A673 (cell line): ENCODE results near the gene DDIAS. TPM values are rescaled to one million over a fixed set of nuclear protein-coding genes. Genes with fewer than 3 reads are reported as not detected.
"Not testable (repeated sequence)": the region's sequence is repeated elsewhere in the genome, so short reads cannot be mapped to it uniquely, and the experiment has no call there.

ENCODE experiments used
- BruUV-seq: library from RNA; stranded (reverse); fragments of 400-500 nt; replicated peaks from 2 replicates; lab custom pipeline; 2021; lab: Mats Ljungman, UMichigan
- CTCF ChIA-PET: fragments of 300-600 bp; sonication (Branson Sonifier 250); formaldehyde crosslinking; loops from one replicate; lab custom pipeline; 2022; ENCODE audit warnings: antibody characterized with exemption; lab: Charles Lee
- POLR2A ChIA-PET: fragments of 300-600 bp; sonication (Branson Sonifier 250); formaldehyde crosslinking; loops from one replicate; lab custom pipeline; 2022; ENCODE audit warnings: antibody characterized with exemption; ENCODE audit not compliant: low non-redundant PET; lab: Charles Lee
- DNase-seq: peaks from one replicate; pipeline ENCODE4 v3.0.0-alpha.2; 2015; ENCODE audit warnings: low spot score
- H3K27ac ChIP-seq: fragments of 200-600 bp; sonication (generic); 2 replicates; pipeline ENCODE4 v1.5.1; 2016; ENCODE audit warnings: mixed run types, low read depth, mild to moderate bottlenecking, mixed read lengths, antibody characterized with exemption, low read length; ENCODE audit not compliant: poor library complexity, severe bottlenecking
- H3K27me3 ChIP-seq: fragments of 200-600 bp; sonication (generic); replicated peaks from 2 replicates; pipeline ENCODE4 v1.6.1; 2017; ENCODE audit warnings: mixed run types, low read depth, mild to moderate bottlenecking, mixed read lengths, antibody characterized with exemption, low read length; ENCODE audit not compliant: insufficient read depth, poor library complexity
- H3K36me3 ChIP-seq: fragments of 200-600 bp; sonication (generic); 2 replicates; pipeline ENCODE4 v1.6.1; 2016; ENCODE audit warnings: mixed run types, mild to moderate bottlenecking, mixed read lengths, antibody characterized with exemption, low read length; ENCODE audit not compliant: insufficient read depth, poor library complexity, severe bottlenecking
- H3K4me1 ChIP-seq: fragments of 200-600 bp; sonication (generic); 2 replicates; pipeline ENCODE4 v1.6.1; 2017; ENCODE audit warnings: mixed run types, mild to moderate bottlenecking, mixed read lengths, antibody characterized with exemption, low read length; ENCODE audit not compliant: insufficient read depth, poor library complexity, severe bottlenecking
- H3K4me3 ChIP-seq: fragments of 200-600 bp; sonication (generic); 2 replicates; pipeline ENCODE4 v1.5.1; 2016; ENCODE audit warnings: low read depth, mixed run types, mild to moderate bottlenecking, mixed read lengths, low read length; ENCODE audit not compliant: poor library complexity, severe bottlenecking
- H3K9me3 ChIP-seq: fragments of 200-600 bp; sonication (generic); 2 replicates; pipeline ENCODE4 v1.6.1; 2016; ENCODE audit warnings: mixed run types, low read depth, mild to moderate bottlenecking, mixed read lengths, antibody characterized with exemption, low read length; ENCODE audit not compliant: poor library complexity, severe bottlenecking
- CTCF ChIP-seq: fragments of 300-800, 200-600 bp; sonication (generic); conservative IDR thresholded peaks from 2 replicates; pipeline ENCODE4 v1.5.1; 2017; ENCODE audit warnings: low read depth, mild to moderate bottlenecking, antibody characterized with exemption, low read length, moderate library complexity, mixed read lengths
- EZH2 ChIP-seq: fragments of 200-600 bp; sonication (generic); IDR thresholded peaks from 2 replicates; pipeline ENCODE4 v1.6.1; 2017; ENCODE audit warnings: borderline replicate concordance, low read depth, mild to moderate bottlenecking, mixed read lengths, antibody characterized with exemption, low read length; ENCODE audit not compliant: poor library complexity, severe bottlenecking
- intact Hi-C: fragments of 100-400 bp; cut with micrococcal nuclease; formaldehyde crosslinking; loops from one replicate; pipeline ENCODE4 v1.10.0; 2022; ENCODE audit not compliant: unreplicated experiment
- total RNA-seq: library from RNA; stranded (reverse); gene quantifications from 2 replicates; pipeline ENCODE4 v1.2.3, GENCODE V29; 2021

DDIAS gene
- total RNA-seq, 1 experiment from 2014 or later: 41.5 TPM

GRCh38 chr11:82944198-82944597 lies 42.7 kb downstream of the DDIAS start:
- Histone ChIP-seq H3K4me1 (no peaks in the 10 kb centered on the region), H3K27me3 (no peaks in the 10 kb centered on the region), H3K4me3 (no peak overlapping the region), H3K9me3 (no peaks in the 10 kb centered on the region), H3K36me3 (no peaks in the 10 kb centered on the region), H3K27ac (no peak overlapping the region)
- DNase-seq: no peak
- intact Hi-C loops: no loop called here
- TF ChIP-seq EZH2 (no peak), CTCF (no peak)
- ChIA-PET POLR2A (no interaction called here), CTCF (no interaction called here)
- no TSS peak for BruUV-seq

- H3K27me3 ChIP-seq, H3K4me3 ChIP-seq, H3K36me3 ChIP-seq, H3K4me1 ChIP-seq, H3K27ac ChIP-seq, POLR2A ChIA-PET, DNase-seq, BruUV-seq, H3K9me3 ChIP-seq, intact Hi-C loops: not testable (repeated sequence)
- CTCF ChIA-PET: interaction anchor here (0.6 kb wide), 1 partner anchor 348 kb away, joined by 6 read pairs; no protein-coding TSS in a partner anchor
These were observed 43.5 kb downstream of the DDIAS start for GRCh38 chr11:82945041-82945440.

GRCh38 chr11:82945682-82946081 lies 44.1 kb downstream of the DDIAS start:
- Histone ChIP-seq H3K36me3 (no peaks in the 10 kb centered on the region), H3K9me3 (no peaks in the 10 kb centered on the region), H3K4me3 (no peak overlapping the region), H3K27me3 (no peaks in the 10 kb centered on the region), H3K27ac (no peak overlapping the region), H3K4me1 (no peaks in the 10 kb centered on the region)
- TF ChIP-seq CTCF (no peak), EZH2 (no peak)
- ChIA-PET POLR2A (no interaction called here), CTCF (no interaction called here)
- BruUV-seq: no TSS peak
- no peak for DNase-seq
- intact Hi-C loops: no loop called here

- ChIA-PET CTCF (no interaction called here), POLR2A (no interaction called here)
- TF ChIP-seq EZH2 (no peak), CTCF (no peak)
- no peaks in the 10 kb centered on the region for H3K9me3 ChIP-seq
- no peaks in the 10 kb centered on the region for H3K27me3 ChIP-seq
- no peaks in the 10 kb centered on the region for H3K4me1 ChIP-seq
- no peaks in the 10 kb centered on the region for H3K36me3 ChIP-seq
- BruUV-seq: no TSS peak
- intact Hi-C loops: no loop called here
- H3K27ac ChIP-seq: no peak overlapping the region
- no peak overlapping the region for H3K4me3 ChIP-seq
- DNase-seq: no peak
These were observed 47.8 kb downstream of the DDIAS start for GRCh38 chr11:82949352-82949751.

GRCh38 chr11:82950502-82950901 lies 49.0 kb downstream of the DDIAS start:
- DNase-seq, H3K4me3 ChIP-seq, H3K27me3 ChIP-seq, H3K27ac ChIP-seq, H3K4me1 ChIP-seq, BruUV-seq, intact Hi-C loops, H3K9me3 ChIP-seq, CTCF ChIA-PET, H3K36me3 ChIP-seq, POLR2A ChIA-PET: not testable (repeated sequence)
